HepG2 (cell line): Measurements from ENCODE around the gene FAM219A. TPM values are rescaled to one million over a fixed set of nuclear protein-coding genes. Genes with fewer than 3 reads are reported as not detected.

Source experiments
- ELF4 ChIP-seq: sonication (generic); formaldehyde crosslinking; IDR thresholded peaks from 2 replicates; pipeline ENCODE4 v1.5.0; 2020; ENCODE audit warnings: missing genetic modification reagents, mild to moderate bottlenecking, moderate library complexity, borderline replicate concordance
- EP300 ChIP-seq, 3 experiments: sonication (generic) in 1 of 3; formaldehyde crosslinking in 1 of 3; IDR thresholded peaks; 2 replicates each; pipeline versions ENCODE4 v1.5.1 to v1.6.1; 2011 to 2020; ENCODE audit warnings: low read depth in 2 of 3, low read length in 2 of 3, borderline replicate concordance in 1 of 3, improper control_type of control experiment in 1 of 3, mild to moderate bottlenecking in 1 of 3, missing genetic modification reagents in 1 of 3, moderate library complexity in 1 of 3
- FLYWCH1 ChIP-seq: sonication (generic); formaldehyde crosslinking; IDR thresholded peaks from 2 replicates; pipeline ENCODE4 v1.8.1; 2023; ENCODE audit warnings: mild to moderate bottlenecking, missing genetic modification reagents
- FOSL1 ChIP-seq: sonication (generic); formaldehyde crosslinking; IDR thresholded peaks from 2 replicates; pipeline ENCODE4 v1.9.0; 2021; ENCODE audit warnings: missing genetic modification reagents, borderline replicate concordance
- GPN1 ChIP-seq: sonication (generic); formaldehyde crosslinking; IDR thresholded peaks from 2 replicates; pipeline ENCODE4 v1.5.1; 2020; ENCODE audit warnings: missing genetic modification reagents, borderline replicate concordance
- KDM3A ChIP-seq: IDR thresholded peaks from 2 replicates; pipeline ENCODE4 v1.6.1; 2018; ENCODE audit warnings: low read depth, missing compliant biosample characterization
- MAX ChIP-seq: IDR thresholded peaks from 2 replicates; pipeline ENCODE4 v1.6.1; 2012; ENCODE audit warnings: inconsistent platforms
- MLLT10 ChIP-seq: sonication (generic); formaldehyde crosslinking; IDR thresholded peaks from 2 replicates; pipeline ENCODE4 v1.4.0; 2020; ENCODE audit warnings: missing genetic modification reagents
- RELA ChIP-seq: sonication (generic); formaldehyde crosslinking; IDR thresholded peaks from 2 replicates; pipeline ENCODE4 v1.4.0; 2020; ENCODE audit warnings: missing genetic modification reagents
- ZNF280D ChIP-seq: sonication (generic); formaldehyde crosslinking; IDR thresholded peaks from 2 replicates; pipeline ENCODE4 v1.5.1; 2020; ENCODE audit warnings: mild to moderate bottlenecking, missing genetic modification reagents
- ZNF576 ChIP-seq: sonication (generic); formaldehyde crosslinking; IDR thresholded peaks from 2 replicates; pipeline ENCODE4 v1.4.0; 2020; ENCODE audit warnings: mild to moderate bottlenecking, missing genetic modification reagents
- ZNF775 ChIP-seq: sonication (generic); formaldehyde crosslinking; IDR thresholded peaks from 2 replicates; pipeline ENCODE4 v1.4.0; 2020; ENCODE audit warnings: missing genetic modification reagents, mild to moderate bottlenecking, moderate library complexity, borderline replicate concordance
- ZSCAN21 ChIP-seq: sonication (generic); formaldehyde crosslinking; IDR thresholded peaks from 2 replicates; pipeline ENCODE4 v1.8.0; 2022; ENCODE audit warnings: mild to moderate bottlenecking, missing genetic modification reagents, moderate library complexity, borderline replicate concordance
- polyA plus RNA-seq, 8 experiments: library from polyadenylated mRNA; depleted of rRNA in 3 of 8; stranded (reverse) in 7 of 8; unstranded in 1 of 8; fragments of >200 nt; fragmentation: Illumina TruSeq in 4 of 8; extraction: Trizol in 4 of 8; gene quantifications; 2 replicates each; pipeline versions ENCODE4 v1.2.1 to v1.2.3, GENCODE V29; 2011 to 2016; ENCODE audit warnings: low read depth in 4 of 8, missing spikeins in 1 of 8, mixed read lengths in 1 of 8; ENCODE audit not compliant: insufficient read depth in 1 of 8
- total RNA-seq, 5 experiments: library from RNA; depleted of rRNA; stranded (reverse); fragments of >200 nt; fragmentation: Illumina TruSeq; extraction: Trizol; gene quantifications; 2 replicates each; pipeline ENCODE4 v1.2.3, GENCODE V29; 2016; ENCODE audit warnings: low read depth in 1 of 5
- TF ChIP-seq, protein P1 (sequence below): sonication (generic); formaldehyde crosslinking; conservative IDR thresholded peaks from 2 replicates; pipeline ENCODE4 v1.4.0; 2020; ENCODE audit warnings: missing genetic modification reagents
- TF ChIP-seq, protein P2 (sequence below): sonication (generic); formaldehyde crosslinking; IDR thresholded peaks from one replicate; pipeline ENCODE4 v1.5.1; 2020; ENCODE audit warnings: mild to moderate bottlenecking, missing genetic modification reagents; ENCODE audit errors: not compliant biosample characterization

Gene FAM219A
- total and polyA plus RNA-seq, 2 of the 13 experiments (the other 11 are each of a cell fraction or from before 2014, with no cell fraction given): 3.9 to 6.4 TPM

- TF ChIP-seq ZNF280D (CRISPR knock-in tag) (no peak), ZSCAN21 (CRISPR knock-in tag) (no peak), ELF4 (CRISPR knock-in tag) (no peak), FLYWCH1 (no peak), GPN1 (no peak), RELA (no peak), ZNF775 (CRISPR knock-in tag) (no peak), FOSL1 (CRISPR knock-in tag) (no peak), KDM3A (CRISPR knock-in tag) (no peak), ZNF576 (CRISPR knock-in tag) (no peak), MLLT10 (CRISPR knock-in tag) (no peak), EP300 (IDR thresholded peaks at IDR 0.05; ENCODE audit: low read depth in 2 of 2, low read length in 2 of 2) (no peak), EP300 (CRISPR knock-in tag; IDR thresholded peaks at IDR 0.05; ENCODE audit: borderline replicate concordance) (no peak), MAX (no peak)
- TF ChIP-seq, protein P1, sequence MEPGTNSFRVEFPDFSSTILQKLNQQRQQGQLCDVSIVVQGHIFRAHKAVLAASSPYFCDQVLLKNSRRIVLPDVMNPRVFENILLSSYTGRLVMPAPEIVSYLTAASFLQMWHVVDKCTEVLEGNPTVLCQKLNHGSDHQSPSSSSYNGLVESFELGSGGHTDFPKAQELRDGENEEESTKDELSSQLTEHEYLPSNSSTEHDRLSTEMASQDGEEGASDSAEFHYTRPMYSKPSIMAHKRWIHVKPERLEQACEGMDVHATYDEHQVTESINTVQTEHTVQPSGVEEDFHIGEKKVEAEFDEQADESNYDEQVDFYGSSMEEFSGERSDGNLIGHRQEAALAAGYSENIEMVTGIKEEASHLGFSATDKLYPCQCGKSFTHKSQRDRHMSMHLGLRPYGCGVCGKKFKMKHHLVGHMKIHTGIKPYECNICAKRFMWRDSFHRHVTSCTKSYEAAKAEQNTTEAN (CRISPR knock-in tag): 0 out of 2 replicates have a peak, but pooled peaks have one; percentile 32
- TF ChIP-seq, protein P2, sequence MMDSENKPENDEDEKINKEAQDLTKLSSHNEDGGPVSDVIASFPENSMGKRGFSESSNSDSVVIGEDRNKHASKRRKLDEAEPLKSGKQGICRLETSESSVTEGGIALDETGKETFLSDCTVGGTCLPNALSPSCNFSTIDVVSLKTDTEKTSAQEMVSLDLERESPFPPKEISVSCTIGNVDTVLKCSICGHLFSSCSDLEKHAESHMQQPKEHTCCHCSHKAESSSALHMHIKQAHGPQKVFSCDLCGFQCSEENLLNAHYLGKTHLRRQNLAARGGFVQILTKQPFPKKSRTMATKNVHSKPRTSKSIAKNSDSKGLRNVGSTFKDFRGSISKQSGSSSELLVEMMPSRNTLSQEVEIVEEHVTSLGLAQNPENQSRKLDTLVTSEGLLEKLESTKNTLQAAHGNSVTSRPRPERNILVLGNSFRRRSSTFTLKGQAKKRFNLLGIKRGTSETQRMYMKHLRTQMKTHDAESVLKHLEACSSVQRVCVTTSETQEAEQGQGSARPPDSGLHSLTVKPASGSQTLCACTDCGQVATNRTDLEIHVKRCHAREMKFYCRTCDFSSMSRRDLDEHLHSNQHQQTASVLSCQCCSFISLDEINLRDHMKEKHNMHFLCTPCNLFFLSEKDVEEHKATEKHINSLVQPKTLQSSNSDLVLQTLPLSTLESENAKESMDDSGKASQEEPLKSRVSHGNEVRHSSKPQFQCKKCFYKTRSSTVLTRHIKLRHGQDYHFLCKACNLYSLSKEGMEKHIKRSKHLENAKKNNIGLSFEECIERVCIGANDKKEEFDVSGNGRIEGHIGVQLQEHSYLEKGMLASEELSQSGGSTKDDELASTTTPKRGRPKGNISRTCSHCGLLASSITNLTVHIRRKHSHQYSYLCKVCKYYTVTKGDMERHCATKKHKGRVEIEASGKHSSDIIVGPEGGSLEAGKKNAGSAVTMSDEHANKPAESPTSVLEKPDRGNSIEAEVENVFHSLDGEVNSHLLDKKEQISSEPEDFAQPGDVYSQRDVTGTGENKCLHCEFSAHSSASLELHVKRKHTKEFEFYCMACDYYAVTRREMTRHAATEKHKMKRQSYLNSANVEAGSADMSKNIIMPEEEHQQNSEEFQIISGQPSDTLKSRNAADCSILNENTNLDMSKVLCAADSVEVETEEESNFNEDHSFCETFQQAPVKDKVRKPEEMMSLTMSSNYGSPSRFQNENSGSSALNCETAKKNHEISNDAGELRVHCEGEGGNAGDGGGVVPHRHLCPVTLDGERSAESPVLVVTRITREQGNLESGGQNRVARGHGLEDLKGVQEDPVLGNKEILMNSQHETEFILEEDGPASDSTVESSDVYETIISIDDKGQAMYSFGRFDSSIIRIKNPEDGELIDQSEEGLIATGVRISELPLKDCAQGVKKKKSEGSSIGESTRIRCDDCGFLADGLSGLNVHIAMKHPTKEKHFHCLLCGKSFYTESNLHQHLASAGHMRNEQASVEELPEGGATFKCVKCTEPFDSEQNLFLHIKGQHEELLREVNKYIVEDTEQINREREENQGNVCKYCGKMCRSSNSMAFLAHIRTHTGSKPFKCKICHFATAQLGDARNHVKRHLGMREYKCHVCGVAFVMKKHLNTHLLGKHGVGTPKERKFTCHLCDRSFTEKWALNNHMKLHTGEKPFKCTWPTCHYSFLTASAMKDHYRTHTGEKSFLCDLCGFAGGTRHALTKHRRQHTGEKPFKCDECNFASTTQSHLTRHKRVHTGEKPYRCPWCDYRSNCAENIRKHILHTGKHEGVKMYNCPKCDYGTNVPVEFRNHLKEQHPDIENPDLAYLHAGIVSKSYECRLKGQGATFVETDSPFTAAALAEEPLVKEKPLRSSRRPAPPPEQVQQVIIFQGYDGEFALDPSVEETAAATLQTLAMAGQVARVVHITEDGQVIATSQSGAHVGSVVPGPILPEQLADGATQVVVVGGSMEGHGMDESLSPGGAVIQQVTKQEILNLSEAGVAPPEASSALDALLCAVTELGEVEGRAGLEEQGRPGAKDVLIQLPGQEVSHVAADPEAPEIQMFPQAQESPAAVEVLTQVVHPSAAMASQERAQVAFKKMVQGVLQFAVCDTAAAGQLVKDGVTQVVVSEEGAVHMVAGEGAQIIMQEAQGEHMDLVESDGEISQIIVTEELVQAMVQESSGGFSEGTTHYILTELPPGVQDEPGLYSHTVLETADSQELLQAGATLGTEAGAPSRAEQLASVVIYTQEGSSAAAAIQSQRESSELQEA: no peak
Observed at GRCh38 chr9:34493972-34494535, 35.7 kb upstream of the FAM219A start (continued).
